Keratinocyte (primary cell): Measurements from ENCODE around the gene TTC3. TPM values are rescaled to one million over a fixed set of nuclear protein-coding genes. Genes with fewer than 3 reads are reported as not detected.

Experiments
- DNase-seq: peaks from one replicate; pipeline ENCODE4 v3.0.0-alpha.2; 2011; ENCODE audit warnings: low read depth, missing footprints, low spot score
- FAIRE-seq: peaks from 2 replicates; lab custom pipeline; 2011; peaks lifted over from hg19 to GRCh38; lab: Jason Lieb, UNC
- H2AFZ ChIP-seq: 2 replicates; pipeline ENCODE4 v1.6.0; 2012; ENCODE audit warnings: low read length, control low read depth, inconsistent platforms; ENCODE audit not compliant: control insufficient read depth
- H3K27ac ChIP-seq: 2 replicates; pipeline ENCODE4 v1.5.1; 2011; ENCODE audit warnings: low read length; ENCODE audit not compliant: control insufficient read depth, insufficient read depth
- H3K27me3 ChIP-seq: 3 replicates; pipeline ENCODE4 v1.6.0; 2011; ENCODE audit warnings: low read length; ENCODE audit not compliant: control insufficient read depth, insufficient read depth; ENCODE audit errors: extremely low read depth
- H3K36me3 ChIP-seq, 2 experiments: 2 replicates in 1 of 2; 3 replicates in 1 of 2; pipeline ENCODE4 v1.5.1; 2011; ENCODE audit warnings: low read length in 2 of 2, mild to moderate bottlenecking in 1 of 2; ENCODE audit not compliant: control insufficient read depth in 2 of 2, insufficient read depth in 2 of 2; ENCODE audit errors: extremely low read depth in 1 of 2
- H3K4me1 ChIP-seq: 3 replicates; pipeline ENCODE4 v1.5.1; 2011; ENCODE audit warnings: low read length; ENCODE audit not compliant: control insufficient read depth, insufficient read depth; ENCODE audit errors: extremely low read depth
- H3K4me2 ChIP-seq: 3 replicates; pipeline ENCODE4 v1.6.0; 2011; ENCODE audit warnings: low read depth, low read length; ENCODE audit not compliant: control insufficient read depth, insufficient read depth; ENCODE audit errors: extremely low read depth
- H3K4me3 ChIP-seq, 3 experiments: fragments of 200-600 bp in 1 of 3; sonication (generic) in 1 of 3; 2 replicates in 2 of 3; 3 replicates in 1 of 3; pipeline ENCODE4 v1.5.1; 2011 to 2016; ENCODE audit warnings: low read length in 3 of 3, mild to moderate bottlenecking in 3 of 3, control low read depth in 2 of 3, inconsistent platforms in 1 of 3, low read depth in 1 of 3, mixed read lengths in 1 of 3, mixed run types in 1 of 3, moderate library complexity in 1 of 3; ENCODE audit not compliant: control insufficient read depth in 2 of 3, insufficient read depth in 2 of 3; ENCODE audit errors: extremely low read depth in 1 of 3
- H3K79me2 ChIP-seq: 2 replicates; pipeline ENCODE4 v1.6.0; 2012; ENCODE audit warnings: low read length; ENCODE audit not compliant: control insufficient read depth, insufficient read depth
- H3K9ac ChIP-seq: 3 replicates; pipeline ENCODE4 v1.6.0; 2011; ENCODE audit warnings: low read length; ENCODE audit not compliant: control insufficient read depth, insufficient read depth; ENCODE audit errors: extremely low read depth
- H3K9me1 ChIP-seq: 3 replicates; pipeline ENCODE4 v1.6.0; 2011; ENCODE audit warnings: low read length; ENCODE audit not compliant: control insufficient read depth, insufficient read depth; ENCODE audit errors: extremely low read depth
- H3K9me3 ChIP-seq: 2 replicates; pipeline ENCODE4 v1.5.1; 2012; ENCODE audit warnings: low read depth, low read length; ENCODE audit not compliant: control insufficient read depth
- H4K20me1 ChIP-seq: 3 replicates; pipeline ENCODE4 v1.6.0; 2011; ENCODE audit warnings: low read length; ENCODE audit not compliant: control insufficient read depth, insufficient read depth; ENCODE audit errors: extremely low read depth
- CTCF ChIP-seq, 3 experiments: IDR thresholded peaks in 1 of 3; conservative IDR thresholded peaks in 1 of 3; optimal IDR thresholded peaks in 1 of 3; 2 replicates in 2 of 3; 3 replicates in 1 of 3; pipeline versions ENCODE3 to v1.5.1; 2011; ENCODE audit warnings: low read length in 3 of 3, mild to moderate bottlenecking in 3 of 3, moderate library complexity in 2 of 3, control low read depth in 1 of 3, inconsistent platforms in 1 of 3; ENCODE audit not compliant: insufficient read depth in 2 of 3; ENCODE audit errors: extremely low read depth in 1 of 3
- EZH2 ChIP-seq: IDR thresholded peaks from one replicate; pipeline ENCODE4 v1.6.1; 2012; ENCODE audit warnings: inconsistent platforms, mild to moderate bottlenecking, low read length, moderate library complexity
- dilution Hi-C: fragments of 300-500 bp; cut with MboI; formaldehyde crosslinking; loops from one replicate; pipeline ENCODE4 v1.7.0; 2020; ENCODE audit warnings: low sequenced_read_pairs; ENCODE audit not compliant: extremely low pct_ligation_motif_present
- polyA plus RNA-seq, 5 experiments: library from polyadenylated mRNA; depleted of rRNA in 3 of 5; stranded (reverse) in 3 of 5; stranded (forward) in 1 of 5; unstranded in 1 of 5; fragments of >200 nt; gene quantifications; 1 replicate in 1 of 5; 2 replicates in 3 of 5; 3 replicates in 1 of 5; pipeline versions ENCODE4 v1.2.1 to v1.2.3, GENCODE V29; 2011 to 2012; ENCODE audit warnings: missing spikeins in 2 of 5, low read depth in 1 of 5, low replicate concordance in 1 of 5

Gene TTC3
- polyA plus RNA-seq, 1 donor (not counting 4 experiments of a cell fraction or from before 2014, with no cell fraction given) = 38.5 TPM

GRCh38 chr21:37057614-37058013 is 15.4 kb upstream of the TTC3 start:
- Histone ChIP-seq H3K79me2 (no peaks in the 10 kb centered on the region), H3K4me2 (no peak overlapping the region), H3K4me3 (no peak overlapping the region), H3K36me3 (no peaks in the 10 kb centered on the region), H3K9me1 (no peaks in the 10 kb centered on the region), H3K9ac (no peak overlapping the region), H2AFZ (no peak overlapping the region), H4K20me1 (no peaks in the 10 kb centered on the region), H3K9me3 (no peaks in the 10 kb centered on the region), H3K4me1 (peaks cover 7% of the 10 kb centered on the region), H3K27ac (no peak overlapping the region), H3K27me3 (peaks cover 3% of the 10 kb centered on the region)
- no peak for DNase-seq
- FAIRE-seq = no peak
- TF ChIP-seq EZH2 = no peak
- TF ChIP-seq CTCF (optimal IDR thresholded peaks at IDR 0.05 in 1 of 3, IDR thresholded peaks at IDR 0.05 in 1 of 3, conservative IDR thresholded peaks at IDR 0.05 in 1 of 3; ENCODE audit: extremely low read depth in 1 of 3, insufficient read depth in 2 of 3, low read length in 3 of 3) = no peak
- dilution Hi-C loops = no loop called here

GRCh38 chr21:37058261-37058660 is 14.8 kb upstream of the TTC3 start:
- TF ChIP-seq CTCF (optimal IDR thresholded peaks at IDR 0.05 in 1 of 3, IDR thresholded peaks at IDR 0.05 in 1 of 3, conservative IDR thresholded peaks at IDR 0.05 in 1 of 3; ENCODE audit: extremely low read depth in 1 of 3, insufficient read depth in 2 of 3, low read length in 3 of 3) = no peak
- TF ChIP-seq EZH2 = no peak
- Histone ChIP-seq H3K9ac (no peak overlapping the region), H3K4me3 (no peak overlapping the region), H3K79me2 (no peaks in the 10 kb centered on the region), H3K27ac (no peak overlapping the region), H3K36me3 (no peaks in the 10 kb centered on the region), H3K9me1 (no peaks in the 10 kb centered on the region), H3K9me3 (no peaks in the 10 kb centered on the region), H4K20me1 (no peaks in the 10 kb centered on the region), H3K4me2 (no peak overlapping the region), H2AFZ (no peak overlapping the region), H3K27me3 (peaks cover 3% of the 10 kb centered on the region), H3K4me1 (peaks cover 7% of the 10 kb centered on the region)
- DNase-seq = no peak
- dilution Hi-C loops = no loop called here
- FAIRE-seq = no peak
